ENCODE data around the gene DTWD2.

DNA sequence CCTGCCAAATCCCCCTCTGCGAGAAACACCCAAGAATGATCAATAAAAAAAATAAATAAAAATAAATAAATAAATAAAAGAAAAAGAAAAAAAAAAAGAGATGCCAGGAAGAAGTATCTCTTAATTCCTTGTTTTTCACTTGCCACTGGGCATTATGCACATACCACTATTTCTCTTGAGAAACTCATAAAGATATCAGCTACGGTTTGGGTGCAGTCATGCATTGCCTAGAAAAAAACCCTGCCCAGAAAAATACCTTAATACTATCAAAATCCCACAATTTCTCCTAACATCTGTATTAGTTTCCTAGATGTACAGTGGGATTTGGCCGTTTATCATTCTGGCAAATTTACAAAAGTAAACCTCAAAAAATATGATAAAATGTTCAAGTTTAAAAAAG lies 22.5 kb downstream of the DTWD2 start:
- TF ChIP-seq CTCF (IDR thresholded peaks at IDR 0.05) (no peak), POLR2A (IDR thresholded peaks at IDR 0.05) (no peak)
